CD4-positive, alpha-beta T cell treated with Interleukin-6 for 4 hours (primary cell): ENCODE results near the gene EFNA2.

Source experiments
- DNase-seq: peaks from one replicate; pipeline ENCODE4 v3.0.0-alpha.2; 2020; ENCODE audit warnings: mixed read lengths

EFNA2 gene

GRCh38 chr19:1260749-1261537 is 24.7 kb upstream of the EFNA2 start:
- DNase-seq: peak; percentile 98

- no peak for DNase-seq
These were observed 24.2 kb upstream of the EFNA2 start for GRCh38 chr19:1261538-1261797.

- DNase-seq: peak; percentile 38
These were observed 23.7 kb upstream of the EFNA2 start for GRCh38 chr19:1261798-1262622.

DNA sequence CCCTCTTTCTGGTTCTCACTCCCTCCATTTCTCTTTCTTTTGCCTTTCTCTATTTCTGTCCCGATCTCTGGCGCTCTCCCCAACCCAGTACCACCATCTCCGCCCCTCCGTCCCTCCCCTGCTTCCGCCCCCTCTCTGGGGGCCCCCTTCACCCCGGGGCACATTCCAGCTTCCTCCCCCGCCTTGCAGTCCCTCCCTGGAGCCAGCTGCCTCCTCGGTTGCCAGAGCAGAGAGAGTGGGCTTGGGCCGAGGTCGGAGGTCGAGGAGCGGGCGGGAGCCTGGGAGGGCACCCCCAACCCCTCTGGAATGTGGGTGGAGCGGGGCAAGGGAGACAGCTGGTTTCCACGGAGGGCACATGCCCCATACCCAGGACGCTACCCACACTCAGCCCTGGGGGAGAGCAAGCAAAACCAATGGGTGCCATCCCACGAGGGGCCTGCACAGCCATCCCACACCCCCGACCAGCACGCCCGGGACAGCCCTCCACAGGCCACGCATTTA is 23.0 kb upstream of the EFNA2 start:
- DNase-seq: no peak

DNA sequence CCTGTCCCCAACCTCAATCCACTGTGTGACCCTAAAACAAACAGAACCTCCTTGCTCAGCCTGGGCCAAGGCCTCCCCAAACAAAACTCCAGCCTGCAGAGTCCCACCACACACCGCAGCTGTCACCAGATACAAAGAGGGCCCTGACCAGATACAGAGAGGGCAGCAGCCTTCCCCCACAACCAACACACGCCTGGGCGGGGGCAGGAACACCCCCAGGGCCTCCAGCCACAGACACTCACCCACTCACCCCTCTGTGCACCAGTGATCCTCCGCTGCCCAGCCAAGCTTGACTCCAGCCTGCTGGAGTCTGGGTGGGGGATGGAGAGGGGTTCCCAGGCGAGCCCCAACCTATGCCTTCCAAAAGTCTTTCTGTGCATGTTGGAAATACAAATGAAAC is 22.5 kb upstream of the EFNA2 start:
- no peak for DNase-seq

DNA sequence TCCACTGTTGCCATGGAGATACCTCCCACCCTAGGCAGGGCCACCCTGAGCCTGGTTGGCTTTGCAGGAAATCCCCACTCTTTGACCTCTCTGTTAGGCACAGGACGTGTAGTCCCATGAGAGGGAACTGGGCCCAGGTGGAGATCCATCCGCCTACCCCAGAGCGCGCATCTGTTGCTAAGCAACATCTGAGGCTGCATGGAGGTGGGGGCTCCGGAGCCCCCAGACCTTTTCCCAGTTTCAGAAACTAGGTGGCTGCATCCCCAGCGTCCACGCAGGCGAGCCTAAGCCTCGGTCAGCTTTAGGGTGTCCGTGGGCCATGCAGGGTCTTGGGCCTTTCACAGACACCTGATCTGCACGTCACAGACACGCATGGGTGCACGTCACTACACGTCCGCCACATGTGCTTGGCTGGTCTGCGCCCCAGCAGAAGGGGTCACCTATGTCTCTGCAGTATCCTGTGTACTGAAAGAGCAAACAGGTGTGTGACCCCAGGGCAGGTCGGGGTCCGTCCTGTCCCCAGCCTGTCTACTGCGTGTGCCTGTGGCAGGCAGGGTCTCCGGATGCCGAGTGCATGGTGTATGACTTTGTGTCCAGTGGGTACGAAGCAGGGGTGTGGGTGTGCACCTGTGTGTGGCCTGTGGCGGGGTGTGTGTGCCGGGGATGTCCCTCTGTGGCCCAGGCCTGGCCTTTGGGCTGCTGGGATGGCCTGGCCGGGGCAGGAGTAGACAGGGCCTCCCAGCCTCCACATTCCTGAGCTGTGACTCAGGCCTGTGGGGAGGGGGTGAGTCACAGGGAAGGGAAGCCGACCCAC is 20.7 kb upstream of the EFNA2 start:
- no peak for DNase-seq

GRCh38 chr19:1265615-1266128 is 20.0 kb upstream of the EFNA2 start:
- peak; percentile 68 for DNase-seq

- DNase-seq: peak; percentile 87
These were observed 19.4 kb upstream of the EFNA2 start for GRCh38 chr19:1266129-1266915.

DNA sequence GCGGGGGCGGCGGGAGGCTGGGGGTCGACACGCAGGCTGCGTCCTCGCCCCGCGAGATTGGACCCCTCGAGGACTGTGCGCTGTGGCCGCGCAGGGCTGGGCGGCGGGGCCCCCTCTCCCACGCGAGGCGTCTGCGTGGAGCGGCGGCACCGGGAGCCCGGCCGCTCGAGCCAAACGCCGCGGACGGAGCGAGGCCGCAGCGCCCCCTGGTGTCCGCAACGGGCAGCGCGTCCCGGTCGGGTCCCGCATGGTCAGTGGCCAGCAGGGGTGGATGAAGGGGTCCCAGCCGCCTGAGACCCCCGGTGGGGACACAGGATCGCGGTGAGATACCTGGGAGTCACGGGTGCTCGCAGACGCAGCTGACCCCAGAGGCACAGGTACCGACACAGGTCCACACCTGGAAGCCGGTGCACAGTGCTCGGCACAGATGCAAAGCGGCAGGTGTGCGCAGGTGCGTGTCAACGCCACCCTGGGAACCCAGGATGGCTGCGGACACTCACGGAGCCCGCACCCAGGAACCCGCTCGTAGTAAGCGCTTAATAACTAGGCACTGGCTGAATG is 18.7 kb upstream of the EFNA2 start:
- DNase-seq: peak; percentile 71

DNA sequence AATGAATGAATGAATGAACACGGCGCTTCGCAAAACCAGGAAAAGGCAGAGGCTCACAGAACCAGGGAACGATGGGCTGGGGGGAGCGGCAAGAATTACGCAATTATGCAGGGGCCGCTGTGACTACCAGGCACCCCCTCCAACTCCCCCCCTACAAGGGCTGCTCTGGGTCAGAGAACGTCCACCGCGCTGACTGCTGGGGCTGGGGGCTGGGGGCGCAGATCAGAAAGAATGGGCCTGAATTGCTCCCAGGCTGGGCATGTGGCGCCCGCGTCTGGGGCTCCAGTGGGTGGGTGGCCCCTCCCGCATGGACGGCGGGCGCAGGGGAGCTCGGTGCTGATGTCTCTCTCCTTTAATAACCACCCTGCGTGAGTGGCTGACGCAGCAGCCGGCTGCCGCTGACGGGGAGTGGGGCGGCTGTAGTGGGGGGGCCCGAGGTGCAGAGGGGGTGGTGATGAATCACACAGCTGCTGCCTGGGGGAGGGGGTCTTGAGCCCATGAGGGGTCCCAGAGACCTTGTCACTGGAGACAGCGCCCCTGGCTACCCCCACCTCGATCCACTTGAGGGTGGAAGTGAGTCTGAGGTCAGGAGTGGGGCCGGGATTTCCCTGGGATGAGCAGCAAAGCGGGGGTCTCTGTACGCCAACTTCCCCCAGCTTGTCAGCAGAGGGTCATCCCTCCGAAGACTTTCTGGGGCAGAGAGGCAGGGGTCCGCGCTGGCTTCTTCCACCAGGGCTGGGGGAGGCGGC is 18.0 kb upstream of the EFNA2 start:
- no peak for DNase-seq

GRCh38 chr19:1268226-1269064 is 17.2 kb upstream of the EFNA2 start:
- DNase-seq: no peak

DNA sequence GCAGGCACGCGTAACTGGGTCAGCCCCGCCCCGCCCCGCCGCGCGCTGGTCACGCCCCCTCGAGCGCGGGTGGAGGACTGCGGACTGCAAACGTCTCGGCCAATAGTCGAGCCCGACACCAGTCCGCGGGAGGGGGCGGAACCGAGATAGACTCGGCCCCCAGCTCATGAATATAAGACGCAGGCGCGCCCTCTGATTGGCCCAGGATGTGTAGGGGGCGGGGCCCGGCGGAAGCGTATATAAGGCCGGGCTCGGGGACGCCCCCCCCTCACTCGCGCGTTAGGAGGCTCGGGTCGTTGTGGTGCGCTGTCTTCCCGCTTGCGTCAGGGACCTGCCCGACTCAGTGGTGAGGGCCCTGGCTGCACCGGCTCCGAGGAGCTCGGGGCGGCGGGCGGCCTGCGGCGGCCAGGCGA is 16.6 kb upstream of the EFNA2 start, which contains the start of gene CIRBP:
Gene CIRBP, plus strand, starts transcription at position 268 of the 413 bp plus-strand sequence. CDS start 1,602 bp downstream, outside the sequence.
- DNase-seq: peak; percentile 100

DNA sequence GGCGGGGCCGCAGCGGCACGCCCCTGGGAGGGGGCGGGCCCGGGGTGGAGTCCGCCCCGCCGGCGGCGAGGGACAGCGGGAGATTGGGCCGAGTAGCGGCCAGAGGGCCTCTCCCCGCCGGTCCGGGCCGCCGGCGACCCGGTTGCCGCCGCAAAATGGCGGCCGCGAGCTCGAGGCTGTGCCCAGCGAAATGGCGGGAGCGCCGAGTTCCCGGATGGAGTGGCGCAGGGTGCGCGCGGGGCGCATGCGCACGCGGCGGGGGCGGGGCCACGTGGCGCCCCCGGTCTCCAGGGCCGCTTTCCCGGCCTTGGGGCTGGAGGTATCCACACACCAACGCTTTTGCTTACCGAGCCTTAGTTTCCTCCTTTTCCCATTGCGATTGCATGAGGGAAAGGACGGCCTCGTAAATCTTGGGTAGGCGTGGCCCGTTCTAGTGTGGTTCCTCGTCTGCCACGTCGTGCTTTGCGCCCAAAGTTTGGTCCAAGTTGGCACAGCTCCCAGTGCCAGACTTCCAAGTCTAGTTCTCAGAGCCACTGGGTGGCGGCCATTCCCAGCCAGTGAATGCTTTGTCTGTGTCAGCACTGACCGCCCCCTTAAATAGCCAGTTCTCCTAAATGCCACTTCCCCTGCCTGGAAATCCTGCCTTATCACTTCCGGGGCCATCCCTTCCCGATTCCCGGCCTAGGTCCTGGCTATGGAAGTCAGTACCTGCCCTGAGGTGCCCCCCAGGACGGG is 16.0 kb upstream of the EFNA2 start:
- peak; percentile 88 for DNase-seq

DNA sequence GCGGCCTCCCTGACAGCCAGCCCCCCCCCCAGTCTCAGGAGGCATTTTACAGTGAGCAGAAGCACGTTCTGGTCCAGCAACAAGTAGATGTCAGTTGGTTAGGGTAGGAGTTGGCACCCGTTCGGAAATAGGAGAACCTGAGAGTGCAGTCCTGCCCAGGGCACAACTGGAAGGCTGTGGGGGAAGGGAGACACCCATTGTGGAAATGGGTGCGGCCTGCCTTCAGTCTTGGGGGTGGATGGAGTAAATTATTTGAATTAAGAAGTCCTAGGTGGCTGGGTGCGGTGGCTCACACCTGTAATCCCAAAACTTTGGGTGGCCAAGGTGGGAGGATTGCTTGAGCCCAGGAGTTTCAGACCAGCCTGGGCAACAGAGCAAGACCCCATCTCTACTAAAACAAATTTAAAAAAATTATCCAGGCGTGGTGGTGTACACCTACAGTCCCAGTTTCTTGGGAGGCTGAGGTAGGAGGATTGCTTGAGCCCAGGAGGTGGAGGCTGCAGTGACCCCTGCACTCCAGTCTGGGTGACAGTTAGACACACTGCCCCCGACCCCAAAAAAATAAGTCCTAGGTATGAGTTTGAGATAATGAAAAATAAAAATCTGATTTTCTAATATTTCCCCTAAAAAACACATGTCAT is 15.3 kb upstream of the EFNA2 start:
- DNase-seq: no peak

DNA sequence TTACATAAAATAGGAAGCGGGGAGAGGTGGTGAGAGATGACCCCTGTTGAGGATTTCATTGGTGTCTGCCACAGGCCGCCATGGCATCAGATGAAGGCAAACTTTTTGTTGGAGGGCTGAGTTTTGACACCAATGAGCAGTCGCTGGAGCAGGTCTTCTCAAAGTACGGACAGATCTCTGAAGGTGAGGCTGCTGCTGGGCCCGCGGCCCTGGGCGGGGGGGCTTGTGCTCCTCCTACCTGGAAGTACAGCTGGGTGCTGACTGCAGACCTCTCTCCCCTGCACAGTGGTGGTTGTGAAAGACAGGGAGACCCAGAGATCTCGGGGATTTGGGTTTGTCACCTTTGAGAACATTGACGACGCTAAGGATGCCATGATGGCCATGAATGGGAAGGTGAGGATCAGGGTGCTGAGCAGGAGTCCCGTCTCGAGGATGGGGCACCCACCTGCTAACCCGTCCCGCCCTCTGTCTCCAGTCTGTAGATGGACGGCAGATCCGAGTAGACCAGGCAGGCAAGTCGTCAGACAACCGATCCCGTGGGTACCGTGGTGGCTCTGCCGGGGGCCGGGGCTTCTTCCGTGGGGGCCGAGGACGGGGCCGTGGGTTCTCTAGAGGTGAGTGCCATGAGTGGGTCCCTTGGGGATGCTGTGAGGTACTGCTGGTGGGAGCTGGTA is 14.7 kb upstream of the EFNA2 start:
- no peak for DNase-seq

GRCh38 chr19:1271528-1272422 is 13.9 kb upstream of the EFNA2 start:
- DNase-seq: no peak
